ENCODE data around the gene SMARCA2. TPM values are rescaled to one million over a fixed set of nuclear protein-coding genes. Genes with fewer than 3 reads are reported as not detected.
A peak's percentile ranks its signal among the peaks of the same experiment; 100 is the strongest.

SMARCA2 gene
- total and polyA plus RNA-seq, 10 of the 15 experiments (the other 5 are each of a cell fraction or from before 2014, with no cell fraction given) = 100 to 392 (median 204) TPM

DNA sequence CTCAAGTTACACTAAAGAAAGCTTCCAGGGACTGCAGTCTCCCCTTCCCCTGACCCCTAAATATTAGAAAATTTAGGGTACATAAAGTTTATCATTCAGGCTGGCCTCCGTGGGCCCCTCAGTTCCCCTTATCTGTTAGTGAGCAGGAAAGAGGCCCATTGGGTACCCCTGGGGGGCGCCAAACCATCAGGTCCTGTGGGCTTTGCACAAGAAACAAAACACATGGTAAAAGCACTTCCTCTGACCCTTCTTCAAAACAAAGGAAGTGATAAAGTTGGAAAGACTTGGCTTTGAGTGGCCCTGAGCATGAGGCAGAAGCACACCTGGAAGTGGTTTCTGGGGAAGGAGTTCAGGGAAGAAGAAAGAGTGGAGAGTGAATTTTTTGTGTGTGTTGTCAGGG, 213.0 kb downstream of the SMARCA2 start:
- Histone ChIP-seq H3K4me2 (ENCODE audit: control insufficient read depth, insufficient read depth) (no peak overlapping the region), H3K4me3 (no peak overlapping the region), H3K9me3 (replicated peaks; ENCODE audit: control insufficient read depth, insufficient read depth, low read length) (peaks cover 2% of the 10 kb centered on the region; the same call in 2 of the 3 replicates), H3K27ac (ENCODE audit: control insufficient read depth, insufficient read depth) (no peak overlapping the region), H3K4me1 (ENCODE audit: control insufficient read depth, insufficient read depth, low read length) (peaks cover 16% of the 10 kb centered on the region), H3K36me3 (ENCODE audit: control insufficient read depth in 2 of 2, insufficient read depth in 2 of 2, low read length in 1 of 2) (no peaks in the 10 kb centered on the region), H3K79me2 (ENCODE audit: control insufficient read depth, insufficient read depth, low read length) (no peaks in the 10 kb centered on the region), H3K27me3 (replicated peaks in 1 of 2; ENCODE audit: control insufficient read depth in 2 of 2, insufficient read depth in 2 of 2, low read length in 1 of 2) (no peaks in the 10 kb centered on the region), H2AFZ (ENCODE audit: control insufficient read depth, low read depth, low read length) (no peak overlapping the region), H4K20me1 (ENCODE audit: control insufficient read depth, insufficient read depth) (no peaks in the 10 kb centered on the region), H3K9ac (ENCODE audit: control insufficient read depth, insufficient read depth, low read length) (no peak overlapping the region)
- ChIA-PET CTCF (interaction anchor here (1.0 to 4.4 kb wide), 4 partner anchors 8 to 500 kb away, joined by 3 to 25 read pairs (median 5); no protein-coding TSS in a partner anchor), SMC1A (ENCODE audit: uncharacterized antibody, unreplicated experiment) (interaction anchor here (1.7 to 2.2 kb wide), 2 partner anchors 15 to 35 kb away, joined by 5 to 10 read pairs; no protein-coding TSS in a partner anchor), RAD21 (ENCODE audit: unreplicated experiment) (interaction anchor here (2.2 kb wide), 1 partner anchor 29 kb away, joined by 7 read pairs; no protein-coding TSS in a partner anchor), POLR2A (no interaction called here)
- TF ChIP-seq FOXM1 (IDR thresholded peaks at IDR 0.05; ENCODE audit: low read depth, low read length) (no peak), RAD21 (IDR thresholded peaks at IDR 0.05; ENCODE audit: insufficient read depth, low read depth, low read length) (peak; percentile 51), POLR2AphosphoS5 (IDR thresholded peaks at IDR 0.05; ENCODE audit: low read length) (no peak), TAF1 (IDR thresholded peaks at IDR 0.05; ENCODE audit: borderline replicate concordance, low read depth, low read length) (no peak)
- TF ChIP-seq, protein P1, sequence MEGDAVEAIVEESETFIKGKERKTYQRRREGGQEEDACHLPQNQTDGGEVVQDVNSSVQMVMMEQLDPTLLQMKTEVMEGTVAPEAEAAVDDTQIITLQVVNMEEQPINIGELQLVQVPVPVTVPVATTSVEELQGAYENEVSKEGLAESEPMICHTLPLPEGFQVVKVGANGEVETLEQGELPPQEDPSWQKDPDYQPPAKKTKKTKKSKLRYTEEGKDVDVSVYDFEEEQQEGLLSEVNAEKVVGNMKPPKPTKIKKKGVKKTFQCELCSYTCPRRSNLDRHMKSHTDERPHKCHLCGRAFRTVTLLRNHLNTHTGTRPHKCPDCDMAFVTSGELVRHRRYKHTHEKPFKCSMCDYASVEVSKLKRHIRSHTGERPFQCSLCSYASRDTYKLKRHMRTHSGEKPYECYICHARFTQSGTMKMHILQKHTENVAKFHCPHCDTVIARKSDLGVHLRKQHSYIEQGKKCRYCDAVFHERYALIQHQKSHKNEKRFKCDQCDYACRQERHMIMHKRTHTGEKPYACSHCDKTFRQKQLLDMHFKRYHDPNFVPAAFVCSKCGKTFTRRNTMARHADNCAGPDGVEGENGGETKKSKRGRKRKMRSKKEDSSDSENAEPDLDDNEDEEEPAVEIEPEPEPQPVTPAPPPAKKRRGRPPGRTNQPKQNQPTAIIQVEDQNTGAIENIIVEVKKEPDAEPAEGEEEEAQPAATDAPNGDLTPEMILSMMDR (IDR thresholded peaks at IDR 0.05 in 2 of 3, conservative IDR thresholded peaks at IDR 0.05 in 1 of 3; ENCODE audit: control insufficient read depth in 2 of 3, extremely low read depth in 1 of 3, insufficient read depth in 1 of 3, low read depth in 3 of 3, low read length in 3 of 3) = peak; percentile 21 to 42 (median 33); a peak in 4 of 6 replicates
- TF ChIP-seq, protein P2, sequence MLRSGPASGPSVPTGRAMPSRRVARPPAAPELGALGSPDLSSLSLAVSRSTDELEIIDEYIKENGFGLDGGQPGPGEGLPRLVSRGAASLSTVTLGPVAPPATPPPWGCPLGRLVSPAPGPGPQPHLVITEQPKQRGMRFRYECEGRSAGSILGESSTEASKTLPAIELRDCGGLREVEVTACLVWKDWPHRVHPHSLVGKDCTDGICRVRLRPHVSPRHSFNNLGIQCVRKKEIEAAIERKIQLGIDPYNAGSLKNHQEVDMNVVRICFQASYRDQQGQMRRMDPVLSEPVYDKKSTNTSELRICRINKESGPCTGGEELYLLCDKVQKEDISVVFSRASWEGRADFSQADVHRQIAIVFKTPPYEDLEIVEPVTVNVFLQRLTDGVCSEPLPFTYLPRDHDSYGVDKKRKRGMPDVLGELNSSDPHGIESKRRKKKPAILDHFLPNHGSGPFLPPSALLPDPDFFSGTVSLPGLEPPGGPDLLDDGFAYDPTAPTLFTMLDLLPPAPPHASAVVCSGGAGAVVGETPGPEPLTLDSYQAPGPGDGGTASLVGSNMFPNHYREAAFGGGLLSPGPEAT (IDR thresholded peaks at IDR 0.05; ENCODE audit: low read depth) = no peak
- intact Hi-C loops (cut with micrococcal nuclease; ENCODE audit: unreplicated experiment) = no loop called here
- FAIRE-seq (no peak), DNase-seq (ENCODE audit: low read depth, low spot score) (no peak), ATAC-seq (peak; percentile 64)
- WGBS (ENCODE audit: insufficient coverage, insufficient replicate concordance, low lambda C conversion rate, missing lambda C conversion rate) = 31% methylated on average over 2 of the region's 2 CpGs
- no TSS peak for BruUV-seq (replicated peaks)
- in situ Hi-C loops (cut with MboI) = no loop called here

All from GM12878 (cell line).